NCI-H510A (cell line): Measurements from ENCODE around the gene PLA2G3.
"Not testable (repeated sequence)": the region's sequence is repeated elsewhere in the genome, so short reads cannot be mapped to it uniquely, and the experiment has no call there.

Source experiments
- DNase-seq: peaks from one replicate; lab custom pipeline; 2025; lab: John Stamatoyannopoulos, UW

Gene PLA2G3

GRCh38 chr22:31099841-31100761 lies 40.2 kb downstream of the PLA2G3 start:
- no peak for DNase-seq

- DNase-seq: no peak
Observed at GRCh38 chr22:31099386-31099785, 40.9 kb downstream of the PLA2G3 start.

GRCh38 chr22:31098632-31099110 lies 41.6 kb downstream of the PLA2G3 start:
- DNase-seq: no peak

GRCh38 chr22:31097941-31098631 lies 42.2 kb downstream of the PLA2G3 start:
- DNase-seq: no peak

- not testable (repeated sequence) for DNase-seq
Observed at GRCh38 chr22:31097539-31097938, 42.8 kb downstream of the PLA2G3 start.

- no peak for DNase-seq
Observed at GRCh38 chr22:31096657-31097279, 43.5 kb downstream of the PLA2G3 start.

- DNase-seq: no peak
Observed at GRCh38 chr22:31095637-31096249, 44.6 kb downstream of the PLA2G3 start.

GRCh38 chr22:31094741-31095140 lies 45.6 kb downstream of the PLA2G3 start:
- DNase-seq: no peak

- no peak for DNase-seq
Observed at GRCh38 chr22:31094021-31094551, 46.2 kb downstream of the PLA2G3 start.

GRCh38 chr22:31093086-31093850 lies 47.0 kb downstream of the PLA2G3 start:
- no peak for DNase-seq

GRCh38 chr22:31092161-31092560 lies 48.1 kb downstream of the PLA2G3 start:
- no peak for DNase-seq

GRCh38 chr22:31091106-31091975 lies 49.0 kb downstream of the PLA2G3 start:
- DNase-seq: no peak

- DNase-seq: no peak
Observed at GRCh38 chr22:31090217-31091085, 49.9 kb downstream of the PLA2G3 start.

GRCh38 chr22:31089160-31090100 lies 50.9 kb downstream of the PLA2G3 start:
- no peak for DNase-seq

- DNase-seq: no peak
Observed at GRCh38 chr22:31088233-31088986, 51.9 kb downstream of the PLA2G3 start.

- no peak for DNase-seq
Observed at GRCh38 chr22:31087744-31088215, 52.5 kb downstream of the PLA2G3 start.

GRCh38 chr22:31086703-31087330 lies 53.5 kb downstream of the PLA2G3 start:
- no peak for DNase-seq
